Activated CD8-positive, alpha-beta memory T cell treated with anti-CD3 and anti-CD28 coated beads, Interleukin-2, amount 50 U/mL, for 4 hours (primary cell): Measurements from ENCODE around the gene MKLN1.
A peak's percentile ranks its signal among the peaks of the same experiment; 100 is the strongest.

Experiments
- DNase-seq: peaks from one replicate; pipeline ENCODE4 v3.0.0-alpha.2; 2020

Gene MKLN1

GRCh38 chr7:131471250-131472004 lies 143.8 kb downstream of the MKLN1 start:
- no peak for DNase-seq

DNA sequence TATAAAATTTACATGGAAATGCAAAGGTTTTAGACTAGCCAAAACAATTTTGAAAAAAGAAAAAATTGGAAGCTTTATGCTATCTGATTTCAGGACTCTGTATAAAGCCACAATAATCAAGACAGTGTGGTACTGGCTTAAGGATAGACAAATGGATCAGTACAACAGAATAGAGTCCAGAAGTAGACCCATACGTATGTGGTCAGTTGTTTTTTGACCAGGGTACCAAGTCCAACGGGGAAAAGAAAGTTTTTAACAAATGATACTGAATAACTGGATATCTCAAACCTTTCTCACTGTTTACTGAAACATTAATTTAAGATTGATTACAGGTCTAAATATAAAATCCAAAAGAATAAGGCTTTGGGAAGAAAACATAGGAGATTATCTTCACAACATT lies 149.1 kb downstream of the MKLN1 start:
- DNase-seq = no peak

- DNase-seq = no peak
Observed at GRCh38 chr7:131480384-131481315, 153.0 kb downstream of the MKLN1 start.

GRCh38 chr7:131482800-131483199 lies 155.1 kb downstream of the MKLN1 start:
- no peak for DNase-seq

GRCh38 chr7:131483586-131483985 lies 155.9 kb downstream of the MKLN1 start:
- no peak for DNase-seq

- no peak for DNase-seq
Observed at GRCh38 chr7:131486346-131486745, 158.7 kb downstream of the MKLN1 start.

- no peak for DNase-seq
Observed at GRCh38 chr7:131487217-131487616, 159.5 kb downstream of the MKLN1 start.

DNA sequence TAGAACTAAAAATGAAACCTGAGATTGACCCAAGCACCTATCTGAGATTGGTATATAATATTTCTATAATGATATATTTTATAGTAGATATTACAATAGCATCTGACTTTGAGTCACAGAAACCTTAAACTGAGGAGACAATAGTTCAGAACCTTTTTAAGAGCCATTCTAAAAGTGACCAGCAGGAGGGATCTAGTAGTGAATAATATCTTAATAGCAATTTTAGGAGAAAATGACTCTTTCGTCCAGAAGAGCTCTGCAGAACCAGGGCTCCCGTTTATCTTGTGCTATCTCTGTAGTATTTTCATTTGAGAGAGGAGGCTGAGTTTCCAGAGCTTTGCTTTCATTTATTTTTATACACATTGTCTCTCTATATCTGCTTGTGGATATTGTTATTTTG lies 160.7 kb downstream of the MKLN1 start:
- DNase-seq = no peak

- no peak for DNase-seq
Observed at GRCh38 chr7:131489196-131489595, 161.5 kb downstream of the MKLN1 start.

DNA sequence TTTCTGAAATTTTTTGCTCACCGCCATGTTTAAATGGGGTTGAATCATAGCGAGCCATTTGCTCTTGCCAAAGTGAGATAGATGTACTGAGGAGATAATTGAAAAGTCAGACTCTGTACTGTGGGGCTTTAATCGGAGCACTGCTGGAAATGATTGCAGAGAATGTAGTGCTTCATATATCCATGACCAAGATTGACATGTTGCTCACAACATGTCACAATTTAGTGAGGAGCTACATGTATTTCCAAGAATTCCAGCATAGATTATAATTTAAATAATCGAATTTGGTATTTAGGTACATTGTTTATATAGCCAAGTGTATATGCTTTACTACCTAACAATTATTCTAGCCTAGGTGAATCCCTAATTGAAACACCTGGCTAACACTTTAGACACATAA lies 162.2 kb downstream of the MKLN1 start:
- DNase-seq = no peak

- DNase-seq = no peak
Observed at GRCh38 chr7:131493081-131493480, 165.4 kb downstream of the MKLN1 start.

DNA sequence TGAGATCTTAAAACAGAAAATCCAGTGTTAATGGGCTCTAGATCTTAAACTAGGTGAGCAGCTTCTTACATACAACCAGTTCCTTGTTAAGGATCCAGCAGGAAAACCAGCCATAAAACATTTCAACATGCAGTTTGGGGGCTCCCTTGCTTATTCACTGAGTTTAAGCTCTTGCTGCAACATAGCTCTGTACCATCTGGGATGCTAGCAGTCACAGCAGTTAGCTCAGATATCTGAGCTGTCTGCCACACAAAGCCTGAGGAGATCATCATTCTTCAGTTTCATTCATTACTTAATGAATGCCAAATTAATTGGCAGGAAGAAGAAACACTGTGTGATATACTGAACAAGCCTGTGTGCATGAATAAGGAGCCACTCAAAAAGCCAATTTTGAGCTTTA lies 165.9 kb downstream of the MKLN1 start:
- no peak for DNase-seq

DNA sequence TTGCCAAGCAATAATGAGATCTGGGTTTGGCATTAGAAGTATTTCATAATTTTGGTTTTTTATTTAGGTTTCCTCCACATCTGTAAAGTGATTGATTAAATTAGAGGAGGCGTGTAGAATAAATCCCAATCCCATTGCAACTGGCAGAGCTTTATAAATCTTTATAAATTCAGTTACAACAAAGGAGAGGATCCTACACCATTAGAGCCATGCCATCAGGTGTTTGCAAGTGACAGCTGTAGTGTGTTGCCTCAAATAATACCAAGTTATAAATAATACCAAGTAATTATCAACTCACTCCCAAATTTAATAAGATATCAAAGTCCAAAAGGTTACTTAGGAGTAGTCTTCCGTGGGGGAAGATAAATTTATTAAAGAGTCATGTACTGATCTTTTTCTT lies 166.5 kb downstream of the MKLN1 start:
- no peak for DNase-seq

GRCh38 chr7:131495669-131496498 lies 168.2 kb downstream of the MKLN1 start:
- DNase-seq = no peak

DNA sequence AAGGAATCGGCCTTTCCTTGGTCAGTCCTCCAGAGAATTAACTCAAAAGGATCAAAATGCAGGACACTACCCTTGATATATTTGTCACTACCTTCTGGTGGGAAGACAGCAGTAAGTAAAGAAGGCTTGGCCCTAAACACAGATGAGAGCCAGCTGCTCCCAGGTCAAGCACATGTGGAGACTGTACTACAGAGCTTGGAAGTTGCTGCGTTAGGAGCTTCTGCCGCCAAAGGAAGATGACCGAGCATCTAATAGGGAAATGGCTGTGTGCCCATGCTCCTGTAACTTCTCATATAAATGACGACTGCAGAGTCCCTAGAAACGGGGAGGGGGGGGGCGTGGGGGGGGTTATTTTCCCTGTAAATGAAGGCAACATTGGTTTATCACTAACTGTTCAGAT lies 169.8 kb downstream of the MKLN1 start:
- DNase-seq = no peak

- DNase-seq = no peak
Observed at GRCh38 chr7:131498237-131498885, 170.7 kb downstream of the MKLN1 start.

DNA sequence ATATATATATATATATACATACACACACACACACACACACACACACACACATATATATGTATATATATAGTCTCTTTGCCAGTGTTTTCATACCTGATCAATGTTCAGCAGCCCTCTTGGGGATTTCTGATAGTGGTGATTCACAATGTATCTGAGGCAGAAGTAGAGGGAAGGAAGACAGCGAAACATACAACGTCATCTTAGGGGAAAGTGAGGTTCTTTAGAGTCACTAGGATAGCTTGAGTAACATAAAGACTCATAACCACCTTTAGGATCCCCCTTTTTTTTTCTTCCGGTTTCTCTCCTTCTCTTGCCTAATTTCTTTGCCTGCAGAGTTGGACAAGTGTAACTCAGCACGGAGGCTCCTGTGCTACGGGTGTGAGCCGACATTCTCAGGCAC lies 172.1 kb downstream of the MKLN1 start:
- DNase-seq = no peak

- DNase-seq = no peak
Observed at GRCh38 chr7:131500357-131500756, 172.7 kb downstream of the MKLN1 start.

- DNase-seq = peak; percentile 55
Observed at GRCh38 chr7:131501422-131501821, 173.7 kb downstream of the MKLN1 start.

DNA sequence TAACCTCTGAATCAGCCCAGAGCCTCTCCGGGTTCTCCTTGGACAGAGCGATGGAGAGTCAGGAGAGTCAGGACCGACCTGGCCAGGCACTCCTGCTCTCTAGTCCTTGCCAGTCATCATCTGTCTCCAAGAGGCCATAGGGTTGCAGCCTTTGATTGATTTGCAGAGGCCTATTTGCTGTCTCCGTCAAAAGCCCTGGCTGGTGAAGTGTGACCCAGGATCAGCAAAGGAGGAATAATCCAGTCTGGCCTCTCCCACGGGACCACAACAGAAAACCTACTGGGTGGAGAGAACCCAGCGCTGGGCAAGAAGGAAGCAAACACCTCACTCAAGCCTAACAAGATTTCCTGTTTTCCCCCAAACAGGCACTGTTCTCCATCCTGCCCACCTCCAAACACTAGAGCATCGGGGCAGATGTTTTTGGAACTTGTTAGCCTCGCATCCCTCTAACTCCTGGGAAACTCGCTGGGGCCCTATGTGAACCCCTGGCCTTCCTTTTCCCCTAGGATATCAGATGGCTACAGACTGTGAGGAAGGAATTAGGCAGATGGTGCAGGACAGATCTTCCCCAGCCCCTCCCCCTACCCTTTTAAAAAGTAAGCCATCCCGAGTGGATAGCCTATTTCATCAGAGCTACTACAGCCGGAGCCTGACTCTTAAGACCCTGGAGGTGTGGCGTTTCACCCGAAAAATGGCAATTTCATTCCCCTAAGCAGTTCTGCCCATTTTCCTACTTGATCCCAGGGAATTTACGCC lies 174.4 kb downstream of the MKLN1 start:
- no peak for DNase-seq

GRCh38 chr7:131502810-131503508 lies 175.3 kb downstream of the MKLN1 start:
- no peak for DNase-seq
